Epithelial cell of prostate (primary cell): ENCODE measurements around the gene LAMC3.

ENCODE experiments used
- DNase-seq: peaks from one replicate; pipeline ENCODE4 v3.0.0-alpha.2; 2011; ENCODE audit warnings: low read depth, low spot score
- H3K27ac ChIP-seq: fragments of 450-650 bp; 2 replicates; pipeline ENCODE4 v1.5.1; 2017; ENCODE audit warnings: mild to moderate bottlenecking

LAMC3 gene

GRCh38 chr9:131065599-131065998 lies 56.6 kb downstream of the LAMC3 start:
- no peak overlapping the region for H3K27ac ChIP-seq
- no peak for DNase-seq

- H3K27ac ChIP-seq = no peak overlapping the region
- no peak for DNase-seq
Observed at GRCh38 chr9:131067625-131068024, 58.7 kb downstream of the LAMC3 start.

GRCh38 chr9:131068076-131068816 lies 59.3 kb downstream of the LAMC3 start:
- H3K27ac ChIP-seq = no peak overlapping the region
- no peak for DNase-seq

- DNase-seq = no peak
Observed at GRCh38 chr9:131069699-131070098, 60.7 kb downstream of the LAMC3 start.

GRCh38 chr9:131072107-131072870 lies 63.3 kb downstream of the LAMC3 start:
- DNase-seq = no peak
- H3K27ac ChIP-seq = no peak overlapping the region

More at GRCh38 chr9:131069699-131070098, 60.7 kb downstream of the LAMC3 start:
- no peak overlapping the region for H3K27ac ChIP-seq

- no peak for DNase-seq
- H3K27ac ChIP-seq = no peak overlapping the region
Observed at GRCh38 chr9:131072871-131073237, 63.9 kb downstream of the LAMC3 start.

- no peak overlapping the region for H3K27ac ChIP-seq
- DNase-seq = no peak
Observed at GRCh38 chr9:131076347-131077195, 67.6 kb downstream of the LAMC3 start.

- DNase-seq = no peak
- H3K27ac ChIP-seq = no peak overlapping the region
Observed at GRCh38 chr9:131078427-131079366, 69.7 kb downstream of the LAMC3 start.

GRCh38 chr9:131080589-131080988 lies 71.6 kb downstream of the LAMC3 start:
- DNase-seq = peak; percentile 36
- no peak overlapping the region for H3K27ac ChIP-seq

- H3K27ac ChIP-seq = no peak overlapping the region
- DNase-seq = no peak
Observed at GRCh38 chr9:131081868-131082267, 72.9 kb downstream of the LAMC3 start.

- DNase-seq = no peak
- no peak overlapping the region for H3K27ac ChIP-seq
Observed at GRCh38 chr9:131082774-131083512, 74.0 kb downstream of the LAMC3 start.

GRCh38 chr9:131084661-131085369 lies 75.8 kb downstream of the LAMC3 start:
- H3K27ac ChIP-seq = no peak overlapping the region

GRCh38 chr9:131085370-131086122 lies 76.6 kb downstream of the LAMC3 start:
- DNase-seq = no peak
- no peak overlapping the region for H3K27ac ChIP-seq

More at GRCh38 chr9:131084661-131085369, 75.8 kb downstream of the LAMC3 start:
- DNase-seq = no peak

- DNase-seq = no peak
- H3K27ac ChIP-seq = no peak overlapping the region
Observed at GRCh38 chr9:131087354-131087893, 78.5 kb downstream of the LAMC3 start.

GRCh38 chr9:131090025-131090787 lies 81.2 kb downstream of the LAMC3 start:
- DNase-seq = no peak
- no peak overlapping the region for H3K27ac ChIP-seq

GRCh38 chr9:131091352-131091992 lies 82.5 kb downstream of the LAMC3 start:
- no peak overlapping the region for H3K27ac ChIP-seq
- no peak for DNase-seq
